NB4 (cell line): ENCODE measurements around the gene DSG4.

Source experiments
- CTCF ChIP-seq: IDR thresholded peaks from one replicate; pipeline ENCODE4 v1.5.1; 2012; ENCODE audit warnings: low read depth, low read length
- MAX ChIP-seq: IDR thresholded peaks from 2 replicates; pipeline ENCODE4 v1.6.1; 2011; ENCODE audit warnings: low read depth, low read length

GRCh38 chr18:31402026-31402373 lies 25.4 kb downstream of the DSG4 start:
- TF ChIP-seq MAX (no peak), CTCF (no peak)
